PC-3 (cell line): ENCODE data around the gene PREP.
A peak's percentile ranks its signal among the peaks of the same experiment; 100 is the strongest.

ENCODE experiments used
- EZH2 ChIP-seq: fragments of 300-600 bp; sonication (generic); IDR thresholded peaks from one replicate; pipeline ENCODE4 v1.6.1; 2017; ENCODE audit warnings: antibody characterized with exemption, mild to moderate bottlenecking, low read length; ENCODE audit not compliant: unreplicated experiment
- TF ChIP-seq, protein P1 (sequence below): fragments of 300-600 bp; sonication (generic); conservative IDR thresholded peaks from 2 replicates; pipeline ENCODE4 v1.5.1; 2017; ENCODE audit warnings: antibody characterized with exemption, low read depth, mild to moderate bottlenecking, low read length

DNA sequence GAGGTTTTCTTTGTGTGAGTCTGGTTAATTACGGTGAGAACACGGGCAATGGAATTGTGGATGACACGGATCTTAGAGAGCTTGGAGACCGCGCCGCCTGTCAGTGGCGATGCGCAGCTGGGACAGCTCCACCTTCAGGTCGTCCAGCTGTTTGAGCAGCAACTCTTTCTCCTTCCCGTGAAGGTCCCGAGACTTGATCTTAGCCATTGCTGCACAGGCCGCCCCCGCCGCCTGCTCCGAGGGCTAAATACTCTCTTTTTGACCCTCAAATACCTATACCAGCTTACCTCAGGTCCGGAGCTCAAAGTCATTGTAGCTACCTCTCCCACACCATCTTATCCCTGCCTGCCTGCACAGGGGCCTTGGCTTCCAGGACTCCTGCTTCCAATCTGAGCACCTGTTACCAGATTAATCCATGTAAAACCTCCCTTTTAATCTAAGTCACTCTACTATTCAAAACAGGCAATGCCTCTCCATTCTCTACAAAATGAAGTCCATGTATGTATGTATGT lies 100.2 kb downstream of the PREP start:
- TF ChIP-seq, protein P1, sequence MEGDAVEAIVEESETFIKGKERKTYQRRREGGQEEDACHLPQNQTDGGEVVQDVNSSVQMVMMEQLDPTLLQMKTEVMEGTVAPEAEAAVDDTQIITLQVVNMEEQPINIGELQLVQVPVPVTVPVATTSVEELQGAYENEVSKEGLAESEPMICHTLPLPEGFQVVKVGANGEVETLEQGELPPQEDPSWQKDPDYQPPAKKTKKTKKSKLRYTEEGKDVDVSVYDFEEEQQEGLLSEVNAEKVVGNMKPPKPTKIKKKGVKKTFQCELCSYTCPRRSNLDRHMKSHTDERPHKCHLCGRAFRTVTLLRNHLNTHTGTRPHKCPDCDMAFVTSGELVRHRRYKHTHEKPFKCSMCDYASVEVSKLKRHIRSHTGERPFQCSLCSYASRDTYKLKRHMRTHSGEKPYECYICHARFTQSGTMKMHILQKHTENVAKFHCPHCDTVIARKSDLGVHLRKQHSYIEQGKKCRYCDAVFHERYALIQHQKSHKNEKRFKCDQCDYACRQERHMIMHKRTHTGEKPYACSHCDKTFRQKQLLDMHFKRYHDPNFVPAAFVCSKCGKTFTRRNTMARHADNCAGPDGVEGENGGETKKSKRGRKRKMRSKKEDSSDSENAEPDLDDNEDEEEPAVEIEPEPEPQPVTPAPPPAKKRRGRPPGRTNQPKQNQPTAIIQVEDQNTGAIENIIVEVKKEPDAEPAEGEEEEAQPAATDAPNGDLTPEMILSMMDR, result peak; percentile 58
- no peak for TF ChIP-seq EZH2
